CD4-positive, alpha-beta T cell (primary cell): ENCODE data around the gene ITPR3. TPM values are rescaled to one million over a fixed set of nuclear protein-coding genes. Genes with fewer than 3 reads are reported as not detected.

Experiments used
- ATAC-seq: fragments of 200-7000 bp; cut with Tn5 transposase; one replicate; pipeline ENCODE4 v1.10.0; 2022; ENCODE audit warnings: mild to moderate bottlenecking; ENCODE audit not compliant: poor library complexity
- CTCF ChIA-PET: fragments of 350-600 bp; sonication (Branson Sonifier 250); formaldehyde crosslinking; loops from one replicate; lab custom pipeline; 2021; ENCODE audit warnings: antibody characterized with exemption, inconsistent platforms; lab: Charles Lee
- POLR2A ChIA-PET: fragments of 350-600 bp; sonication (Branson Sonifier 250); formaldehyde crosslinking; loops from one replicate; lab custom pipeline; 2021; ENCODE audit warnings: antibody characterized with exemption, inconsistent platforms; lab: Charles Lee
- DNase-seq, 14 experiments: peaks; one replicate each; pipeline ENCODE4 v3.0.0-alpha.2; 2013 to 2020; ENCODE audit warnings: mixed read lengths in 2 of 14
- H3K27ac ChIP-seq, 2 donors: one replicate each; pipeline versions ENCODE4 v1.5.1 to v1.7.0; 2013; ENCODE audit warnings: low read length in 2 of 2, low read depth in 1 of 2, mild to moderate bottlenecking in 1 of 2
- H3K27me3 ChIP-seq, 2 experiments: 1 replicate in 1 of 2; 2 replicates in 1 of 2; pipeline versions ENCODE4 v1.6.1 to v1.7.0; 2013; ENCODE audit warnings: low read length in 2 of 2, control low read depth in 1 of 2, mild to moderate bottlenecking in 1 of 2, moderate library complexity in 1 of 2; ENCODE audit not compliant: insufficient read depth in 2 of 2, control insufficient read depth in 1 of 2
- H3K36me3 ChIP-seq: one replicate; pipeline ENCODE4 v1.6.1; 2013; ENCODE audit warnings: low read length, control low read depth; ENCODE audit not compliant: insufficient read depth
- H3K4me1 ChIP-seq: one replicate; pipeline ENCODE4 v1.6.1; 2013; ENCODE audit warnings: low read length, control low read depth; ENCODE audit not compliant: insufficient read depth
- H3K4me3 ChIP-seq: one replicate; pipeline ENCODE4 v1.5.1; 2013; ENCODE audit warnings: mild to moderate bottlenecking, low read length, moderate library complexity
- H3K9me3 ChIP-seq, 2 experiments: 1 replicate in 1 of 2; 2 replicates in 1 of 2; pipeline versions ENCODE4 v1.6.1 to v1.7.0; 2013; ENCODE audit warnings: low read length in 2 of 2, mild to moderate bottlenecking in 2 of 2, control low read depth in 1 of 2, moderate library complexity in 1 of 2; ENCODE audit not compliant: control insufficient read depth in 1 of 2, insufficient read depth in 1 of 2
- H3K27ac Mint-ChIP-seq: one replicate; pipeline ENCODE4 v1.8.0; 2020; ENCODE audit warnings: mixed read lengths
- H3K27me3 Mint-ChIP-seq: one replicate; pipeline ENCODE4 v1.8.0; 2021; ENCODE audit warnings: mixed read lengths
- H3K36me3 Mint-ChIP-seq: one replicate; pipeline ENCODE4 v1.8.0; 2021; ENCODE audit warnings: low read depth, mixed read lengths
- H3K4me1 Mint-ChIP-seq: one replicate; pipeline ENCODE4 v1.8.0; 2021; ENCODE audit warnings: low read depth, mixed read lengths
- H3K4me3 Mint-ChIP-seq: one replicate; pipeline ENCODE4 v1.8.0; 2020; ENCODE audit warnings: mild to moderate bottlenecking, mixed read lengths
- H3K9me3 Mint-ChIP-seq: one replicate; pipeline ENCODE4 v1.8.0; 2020; ENCODE audit warnings: mixed read lengths
- intact Hi-C, 2 experiments: fragments of 100-400 bp; cut with DNase I in 1 of 2; cut with micrococcal nuclease in 1 of 2; formaldehyde crosslinking; loops; one replicate each; pipeline versions ENCODE4 v1.15.1 to v1.9.0; 2023 to 2025; cut with DNase I, micrococcal nuclease
- total RNA-seq, 174 experiments: library from RNA in 2 of 174; stranded (reverse) in 2 of 174; gene quantifications; one replicate each; pipeline ENCODE4 v1.2.3 and lab custom pipeline; 2021 to 2026
- TF ChIP-seq, protein P1 (sequence below): fragments of 200-600 bp; IDR thresholded peaks from one replicate; pipeline ENCODE4 v1.8.0; 2022; ENCODE audit warnings: antibody characterized with exemption, mild to moderate bottlenecking

The ITPR3 gene
- total RNA-seq, 2 experiments from 2014 or later = 44.5 to 45.5 TPM

DNA sequence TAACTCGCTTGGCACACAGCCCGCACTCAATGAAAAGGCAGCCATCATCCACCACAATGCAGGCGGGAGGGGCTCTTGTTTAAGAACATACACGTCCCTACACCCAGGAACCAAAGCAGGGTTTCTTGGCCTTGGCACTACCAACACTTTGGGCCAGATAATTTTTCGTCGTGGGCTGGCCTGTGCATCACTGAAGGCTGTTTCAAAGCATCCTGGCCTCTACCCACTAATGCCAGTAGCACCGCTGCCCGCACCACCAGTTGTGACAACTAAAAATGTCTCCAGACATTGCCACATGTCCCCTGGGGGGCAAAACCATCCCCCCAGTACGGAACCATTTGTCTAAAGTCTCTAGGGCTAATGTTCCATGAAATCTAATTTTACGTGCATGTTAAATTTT is 77.4 kb downstream of the ITPR3 start:
- no peaks in the 10 kb centered on the region for H3K27me3 Mint-ChIP-seq
- intact Hi-C loops = loop anchor here in 1 of 2 experiments (5.0 to 10.0 kb wide), 2 partner anchors 66 to 244 kb away; partner anchors contain the start of gene ZBTB9
- H3K4me3 Mint-ChIP-seq = no peak overlapping the region
- Histone ChIP-seq H3K4me1 (peaks cover 62% of the 10 kb centered on the region), H3K9me3 (no peaks in the 10 kb centered on the region), H3K27ac (peak overlapping the region in 1 of 2 donors; percentile 24), H3K36me3 (peaks cover 33% of the 10 kb centered on the region), H3K4me3 (no peak overlapping the region), H3K27me3 (no peaks in the 10 kb centered on the region)
- H3K9me3 Mint-ChIP-seq = no peaks in the 10 kb centered on the region
- TF ChIP-seq, protein P1, sequence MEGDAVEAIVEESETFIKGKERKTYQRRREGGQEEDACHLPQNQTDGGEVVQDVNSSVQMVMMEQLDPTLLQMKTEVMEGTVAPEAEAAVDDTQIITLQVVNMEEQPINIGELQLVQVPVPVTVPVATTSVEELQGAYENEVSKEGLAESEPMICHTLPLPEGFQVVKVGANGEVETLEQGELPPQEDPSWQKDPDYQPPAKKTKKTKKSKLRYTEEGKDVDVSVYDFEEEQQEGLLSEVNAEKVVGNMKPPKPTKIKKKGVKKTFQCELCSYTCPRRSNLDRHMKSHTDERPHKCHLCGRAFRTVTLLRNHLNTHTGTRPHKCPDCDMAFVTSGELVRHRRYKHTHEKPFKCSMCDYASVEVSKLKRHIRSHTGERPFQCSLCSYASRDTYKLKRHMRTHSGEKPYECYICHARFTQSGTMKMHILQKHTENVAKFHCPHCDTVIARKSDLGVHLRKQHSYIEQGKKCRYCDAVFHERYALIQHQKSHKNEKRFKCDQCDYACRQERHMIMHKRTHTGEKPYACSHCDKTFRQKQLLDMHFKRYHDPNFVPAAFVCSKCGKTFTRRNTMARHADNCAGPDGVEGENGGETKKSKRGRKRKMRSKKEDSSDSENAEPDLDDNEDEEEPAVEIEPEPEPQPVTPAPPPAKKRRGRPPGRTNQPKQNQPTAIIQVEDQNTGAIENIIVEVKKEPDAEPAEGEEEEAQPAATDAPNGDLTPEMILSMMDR = no peak
- peaks cover 68% of the 10 kb centered on the region for H3K4me1 Mint-ChIP-seq
- H3K27ac Mint-ChIP-seq = peak overlapping the region; percentile 84
- ATAC-seq (no peak), DNase-seq (no peak)
- peaks cover 30% of the 10 kb centered on the region for H3K36me3 Mint-ChIP-seq
- CTCF ChIA-PET = no interaction called here
- POLR2A ChIA-PET = no interaction called here

DNA sequence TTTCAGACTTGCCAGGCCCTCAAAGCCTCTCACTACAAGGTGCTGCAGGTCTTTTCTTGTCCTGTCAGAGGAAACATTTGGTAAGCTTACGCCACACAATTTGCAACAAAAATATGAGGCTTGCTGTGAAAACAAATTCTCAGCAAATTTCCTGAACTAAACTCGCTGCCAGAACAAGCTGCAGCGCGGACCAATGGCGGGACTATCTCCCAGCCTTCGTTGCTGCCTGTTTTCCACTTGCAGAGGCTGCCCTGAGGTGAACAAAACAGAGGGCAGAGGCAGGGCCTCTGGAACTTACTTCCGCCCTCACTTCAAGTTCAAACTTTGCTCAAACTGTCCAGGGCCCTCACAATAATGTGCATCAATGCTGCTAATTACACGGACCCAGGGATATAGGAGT is 78.0 kb downstream of the ITPR3 start:
- Mint-ChIP-seq H3K27ac (peak overlapping the region; percentile 84), H3K27me3 (no peaks in the 10 kb centered on the region), H3K9me3 (no peaks in the 10 kb centered on the region), H3K4me1 (peaks cover 64% of the 10 kb centered on the region), H3K36me3 (peaks cover 30% of the 10 kb centered on the region), H3K4me3 (no peak overlapping the region)
- ATAC-seq (no peak), DNase-seq (no peak)
- Histone ChIP-seq H3K27me3 (no peaks in the 10 kb centered on the region), H3K36me3 (peaks cover 27% of the 10 kb centered on the region), H3K4me3 (no peak overlapping the region), H3K4me1 (peaks cover 55% of the 10 kb centered on the region), H3K27ac (no peak overlapping the region), H3K9me3 (no peaks in the 10 kb centered on the region)
- TF ChIP-seq, protein P1 = no peak
- intact Hi-C loops = loop anchor here in 1 of 2 experiments (5.0 to 10.0 kb wide), 2 partner anchors 67 to 244 kb away; partner anchors contain the start of gene ZBTB9
- ChIA-PET CTCF (no interaction called here), POLR2A (no interaction called here)

DNA sequence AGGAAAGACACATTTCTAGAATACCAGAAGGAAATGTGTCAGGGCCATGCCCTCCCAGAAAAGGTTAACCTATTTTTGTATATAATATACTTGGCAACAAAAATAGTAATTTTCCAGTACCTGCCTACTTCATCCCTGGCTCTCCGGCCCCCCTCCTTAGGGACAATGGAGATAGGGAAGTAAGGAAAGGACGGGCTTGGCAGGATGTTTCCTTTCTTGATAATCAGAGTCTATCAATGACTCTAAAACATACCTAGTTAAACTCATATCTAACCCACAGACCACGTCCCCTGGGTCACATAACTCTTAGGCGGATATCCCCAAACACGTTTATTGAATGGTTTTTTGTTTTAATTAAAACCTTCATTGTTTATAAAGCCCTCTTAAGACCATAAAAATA is 78.6 kb downstream of the ITPR3 start:
- H3K4me1 Mint-ChIP-seq = peaks cover 58% of the 10 kb centered on the region

More for the DNA sequence above, 78.6 kb downstream of the ITPR3 start:
- H3K36me3 Mint-ChIP-seq = peaks cover 24% of the 10 kb centered on the region
- no peaks in the 10 kb centered on the region for H3K9me3 ChIP-seq
- peaks cover 26% of the 10 kb centered on the region for H3K36me3 ChIP-seq
- intact Hi-C loops = loop anchor here (1.0 to 10.0 kb wide), 5 partner anchors 32 to 245 kb away; partner anchors contain the start of gene ZBTB9 (in 1 of the 2)
- H3K4me3 Mint-ChIP-seq = no peak overlapping the region
- no peaks in the 10 kb centered on the region for H3K9me3 Mint-ChIP-seq
- no peak for DNase-seq
- H3K27ac ChIP-seq = no peak overlapping the region
- no peaks in the 10 kb centered on the region for H3K27me3 Mint-ChIP-seq
- H3K27ac Mint-ChIP-seq = peak overlapping the region; percentile 84
- ATAC-seq = no peak
- H3K27me3 ChIP-seq = no peaks in the 10 kb centered on the region
- no peak overlapping the region for H3K4me3 ChIP-seq
- POLR2A ChIA-PET = interaction anchor here (1.0 to 2.3 kb wide), 3 partner anchors 12 to 110 kb away, joined by 3 to 15 read pairs (median 4); partner anchors contain the start of gene UQCC2
- TF ChIP-seq, protein P1 = no peak
- peaks cover 49% of the 10 kb centered on the region for H3K4me1 ChIP-seq
- CTCF ChIA-PET = interaction anchor here (1.1 to 4.3 kb wide), 13 partner anchors 9 to 125 kb away, joined by 3 to 38 read pairs (median 6); partner anchors contain the start of genes BAK1 and UQCC2
